ENCODE data around the gene PPIL4.
A peak's percentile ranks its signal among the peaks of the same experiment; 100 is the strongest.

PPIL4 gene

GRCh38 chr6:149545754-149546471, at the start of gene PPIL4:
Gene PPIL4, minus strand, starts transcription at chr6:149546043. Its CDS starts 38 bp downstream, at chr6:149546005.
- peak; percentile 86 for DNase-seq (ENCODE audit: low read depth)

- no peak for DNase-seq (ENCODE audit: low read depth)
Measured at GRCh38 chr6:149593408-149593807, 47.6 kb upstream of the PPIL4 start.

GRCh38 chr6:149592983-149593382, 47.1 kb upstream of the PPIL4 start:
- no peak for DNase-seq (ENCODE audit: low read depth)

DNA sequence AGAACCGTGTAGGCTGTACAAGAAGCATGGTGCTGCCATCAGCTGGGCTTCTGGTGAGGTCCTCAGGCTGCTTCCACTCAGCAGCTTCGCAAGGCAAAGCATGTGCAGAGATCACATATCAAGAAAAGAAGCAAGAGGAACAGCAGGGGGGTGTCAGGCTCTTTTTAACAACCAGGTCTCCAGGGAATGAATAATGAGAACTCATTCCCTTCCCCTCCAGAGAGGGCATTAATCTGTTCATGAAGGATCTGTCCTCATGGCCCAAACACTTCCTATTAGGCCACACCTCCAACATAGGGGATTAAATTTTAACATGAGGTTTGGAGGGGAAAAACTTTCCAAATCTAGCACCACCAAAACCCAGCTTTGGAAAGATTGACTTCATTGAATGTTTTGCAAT, 40.3 kb upstream of the PPIL4 start:
- DNase-seq (ENCODE audit: low read depth) = no peak

GRCh38 chr6:149581349-149581748, 35.5 kb upstream of the PPIL4 start:
- DNase-seq (ENCODE audit: low read depth) = no peak

DNA sequence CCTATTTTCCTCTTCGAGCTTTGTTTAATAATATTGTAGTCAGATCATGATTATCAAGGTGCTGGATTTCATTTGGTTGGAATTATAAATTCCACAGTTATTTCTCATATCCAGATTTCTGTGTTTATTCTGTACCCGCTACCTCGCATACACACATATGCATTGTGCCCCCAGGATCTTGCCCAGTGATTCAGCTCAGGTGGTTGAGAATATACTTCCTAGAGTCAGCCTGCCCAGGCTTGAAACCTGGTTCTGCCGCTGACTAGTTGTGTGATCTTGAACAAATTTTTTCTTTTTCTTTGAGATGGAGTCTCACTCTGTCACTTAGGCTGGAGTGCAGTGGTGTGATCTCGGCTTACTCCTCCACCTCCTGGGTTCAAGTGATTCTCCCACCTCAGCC, 35.0 kb upstream of the PPIL4 start:
- no peak for DNase-seq (ENCODE audit: low read depth)

- DNase-seq (ENCODE audit: low read depth) = no peak
Measured at GRCh38 chr6:149567945-149568585, 22.2 kb upstream of the PPIL4 start.

- no peak for DNase-seq (ENCODE audit: low read depth)
Measured at GRCh38 chr6:149567194-149567586, 21.3 kb upstream of the PPIL4 start.

GRCh38 chr6:149566410-149567193, 20.8 kb upstream of the PPIL4 start:
- no peak for DNase-seq (ENCODE audit: low read depth)

DNA sequence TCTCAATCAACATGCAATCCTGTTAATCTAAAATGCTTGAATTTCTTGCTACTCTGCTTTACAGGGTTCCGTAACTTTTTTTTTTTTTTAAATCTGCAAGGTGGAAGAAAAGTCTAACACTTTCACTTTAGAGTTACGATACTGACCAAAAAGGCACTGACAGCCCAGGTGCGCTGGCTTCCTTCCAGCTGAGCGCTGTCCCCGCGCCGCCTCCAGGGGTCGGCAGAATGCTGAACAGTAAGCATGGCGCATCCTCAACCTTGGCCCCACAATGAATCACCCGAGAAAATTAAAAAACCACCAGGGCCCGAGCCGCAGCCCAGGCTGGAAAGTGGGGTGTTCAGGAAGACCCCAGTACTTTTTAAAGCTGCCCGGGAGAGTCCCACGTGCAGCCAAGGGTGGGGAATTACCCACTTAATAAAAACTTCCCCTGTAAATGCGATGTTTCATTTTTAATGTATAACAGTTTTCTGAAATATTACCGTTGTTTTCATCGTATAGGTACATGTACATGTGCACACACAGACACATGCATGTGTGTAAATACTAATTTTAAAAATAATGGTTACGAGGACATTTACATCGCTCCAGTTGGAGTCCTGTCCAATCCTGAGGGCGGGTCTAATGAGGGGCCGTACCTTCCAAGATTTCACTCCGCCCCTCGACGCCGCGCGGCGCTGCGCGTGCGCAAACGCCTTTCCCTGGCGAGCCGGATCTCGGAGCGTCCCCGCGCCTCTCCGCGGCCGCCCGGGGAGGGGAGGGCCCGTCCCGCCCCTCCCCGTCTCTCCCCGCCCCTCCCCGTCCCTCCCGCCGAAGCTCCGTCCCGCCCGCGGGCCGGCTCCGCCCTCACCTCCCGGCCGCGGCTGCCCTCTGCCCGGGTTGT, 19.9 kb upstream of the PPIL4 start, which contains the start of gene GINM1:
GINM1 (plus strand) TSS at position 849 of the 883 bp plus-strand sequence. CDS start 40 bp downstream, outside the sequence.
- peak; percentile 89 for DNase-seq (ENCODE audit: low read depth)

DNA sequence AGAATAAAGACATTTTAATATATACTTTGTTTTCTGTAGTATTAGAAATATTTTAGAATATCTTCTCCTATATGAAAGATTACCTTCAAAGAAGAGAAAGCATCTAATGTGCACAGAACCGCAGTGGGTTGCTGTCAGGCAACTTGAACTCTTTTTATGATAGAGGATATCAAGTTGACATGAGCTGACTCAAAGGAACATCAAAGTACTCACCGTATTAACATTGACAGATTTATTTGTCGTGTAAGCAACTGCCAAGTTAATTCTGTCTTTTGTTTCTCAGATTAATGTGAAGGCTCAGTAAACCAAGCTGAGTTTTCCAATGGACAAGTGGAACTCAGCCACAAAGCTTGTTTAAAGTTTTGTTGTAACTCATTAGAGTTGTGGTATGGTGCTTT, 18.1 kb upstream of the PPIL4 start:
- DNase-seq (ENCODE audit: low read depth) = no peak

GRCh38 chr6:149563203-149563927, 17.5 kb upstream of the PPIL4 start:
- peak; percentile 50 for DNase-seq (ENCODE audit: low read depth)

GRCh38 chr6:149560736-149561135, 14.9 kb upstream of the PPIL4 start:
- no peak for DNase-seq (ENCODE audit: low read depth)

DNA sequence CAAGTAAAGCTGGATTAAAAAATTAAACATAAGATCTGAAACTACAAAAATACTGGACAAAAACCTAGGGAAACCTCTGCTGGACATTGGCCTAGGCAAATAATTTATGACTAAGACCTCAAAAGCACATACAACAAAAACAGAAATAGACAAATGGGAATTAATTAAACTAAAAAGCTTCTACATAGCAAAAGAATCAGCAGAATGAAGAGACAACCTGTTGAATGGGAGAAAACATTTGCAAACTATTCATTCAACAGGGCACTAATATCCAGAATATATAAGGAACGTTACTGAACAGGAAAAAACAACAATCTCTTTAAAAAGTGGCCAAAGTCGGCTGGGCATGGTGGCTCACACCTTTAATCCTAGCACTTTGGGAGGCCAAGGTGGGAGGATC, 13.5 kb upstream of the PPIL4 start:
- no peak for DNase-seq (ENCODE audit: low read depth)

DNA sequence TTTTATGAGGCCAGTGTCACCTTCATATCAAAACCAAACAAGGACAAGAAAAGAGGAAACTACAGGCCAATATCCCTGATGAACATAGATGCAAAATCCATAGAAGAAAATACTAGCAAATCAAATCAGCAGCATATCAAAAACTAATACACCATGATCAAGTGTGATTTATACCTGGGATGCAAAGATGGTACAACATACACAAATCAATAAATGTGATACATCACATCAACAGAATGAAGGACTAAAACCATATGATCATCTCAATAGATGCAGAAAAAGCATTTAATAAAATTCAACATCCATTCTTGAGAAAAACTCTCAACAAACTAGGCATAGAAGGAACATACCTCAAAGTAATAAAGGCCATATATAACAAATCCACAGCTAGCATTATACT, 12.2 kb upstream of the PPIL4 start:
- no peak for DNase-seq (ENCODE audit: low read depth)

GRCh38 chr6:149551920-149552319, 6.1 kb upstream of the PPIL4 start:
- no peak for DNase-seq (ENCODE audit: low read depth)

- DNase-seq (ENCODE audit: low read depth) = no peak
Measured at GRCh38 chr6:149545258-149545753, 537 bp downstream of the PPIL4 start.

DNA sequence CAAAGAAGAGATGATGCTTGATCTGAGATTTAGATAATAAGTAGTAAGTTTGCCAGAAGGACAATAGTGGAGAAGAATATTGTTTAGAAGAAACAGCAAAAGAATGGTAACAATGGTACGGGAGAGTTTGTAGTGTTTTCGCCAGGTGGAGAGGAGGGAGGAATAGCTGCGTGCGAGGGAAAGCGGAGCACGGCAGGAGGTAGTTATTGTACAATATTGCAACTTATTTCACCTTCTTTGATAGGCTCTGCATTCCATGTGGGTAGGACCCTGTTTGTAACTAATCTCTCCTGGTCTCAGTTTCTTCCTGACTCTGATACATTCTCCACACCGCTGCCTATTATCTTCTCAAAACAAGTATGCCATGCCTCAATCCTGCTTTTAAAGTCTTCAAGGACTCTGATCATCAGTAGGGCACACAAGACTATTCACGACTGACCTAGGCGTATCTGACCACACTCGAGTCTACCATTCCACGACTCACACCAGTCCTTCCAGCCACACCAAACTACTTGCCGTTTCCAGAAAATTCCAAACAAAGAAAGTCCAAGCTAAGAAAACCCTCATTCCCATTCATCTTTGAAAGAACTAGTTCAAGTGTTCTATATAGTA, 1.1 kb downstream of the PPIL4 start:
- no peak for DNase-seq (ENCODE audit: low read depth)

DNA sequence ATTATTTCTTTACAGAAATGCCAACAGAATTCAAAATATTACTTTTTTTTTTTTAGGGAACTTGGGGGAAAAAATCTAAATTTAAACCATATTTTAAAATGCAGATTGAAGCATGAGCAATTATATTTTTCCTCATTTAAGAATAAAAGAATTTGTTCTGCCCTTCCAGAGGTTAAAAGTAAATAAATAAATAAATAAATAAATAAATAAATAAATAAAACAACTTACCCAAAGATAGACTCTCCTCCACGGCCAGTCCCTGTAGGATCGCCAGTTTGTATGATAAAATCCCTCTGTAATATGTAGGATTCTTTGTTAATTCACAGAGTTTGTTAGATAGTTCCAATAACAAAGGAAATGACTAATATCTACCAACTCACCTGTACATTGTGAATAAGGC, 4.7 kb downstream of the PPIL4 start:
- no peak for DNase-seq (ENCODE audit: low read depth)

- DNase-seq (ENCODE audit: low read depth) = no peak
Measured at GRCh38 chr6:149534742-149535141, 11.1 kb downstream of the PPIL4 start.

- no peak for DNase-seq (ENCODE audit: low read depth)
Measured at GRCh38 chr6:149529650-149530049, 16.2 kb downstream of the PPIL4 start.

Measured in HS-27A (cell line).